ENCODE measurements around the gene FANK1.
"Not testable (repeated sequence)": the region's sequence is repeated elsewhere in the genome, so short reads cannot be mapped to it uniquely, and the experiment has no call there.

Gene FANK1

DNA sequence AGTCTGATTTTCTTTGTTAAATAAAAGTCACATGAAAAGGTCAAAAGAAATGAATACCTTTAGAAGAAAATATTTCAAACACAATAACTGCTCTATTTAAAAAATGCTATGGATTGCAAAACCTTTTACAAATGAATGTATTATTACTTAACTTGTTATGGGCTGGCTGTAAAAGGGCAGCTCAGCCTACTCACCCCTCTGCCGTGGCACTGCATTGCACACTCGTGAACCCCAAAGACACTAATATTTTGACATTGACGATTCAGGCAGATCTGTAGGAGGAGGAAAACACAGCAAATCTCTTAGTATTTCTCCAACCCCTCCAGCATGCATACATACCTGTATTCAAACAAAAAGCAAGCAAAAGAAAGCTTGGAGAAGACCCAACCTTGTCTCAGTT, 149.5 kb downstream of the FANK1 start:
- TF ChIP-seq CTCF (IDR thresholded peaks at IDR 0.05; ENCODE audit: insufficient read depth, low read depth, low read length, missing control alignments) = no peak
- DNase-seq (ENCODE audit: low read depth) = no peak

DNA sequence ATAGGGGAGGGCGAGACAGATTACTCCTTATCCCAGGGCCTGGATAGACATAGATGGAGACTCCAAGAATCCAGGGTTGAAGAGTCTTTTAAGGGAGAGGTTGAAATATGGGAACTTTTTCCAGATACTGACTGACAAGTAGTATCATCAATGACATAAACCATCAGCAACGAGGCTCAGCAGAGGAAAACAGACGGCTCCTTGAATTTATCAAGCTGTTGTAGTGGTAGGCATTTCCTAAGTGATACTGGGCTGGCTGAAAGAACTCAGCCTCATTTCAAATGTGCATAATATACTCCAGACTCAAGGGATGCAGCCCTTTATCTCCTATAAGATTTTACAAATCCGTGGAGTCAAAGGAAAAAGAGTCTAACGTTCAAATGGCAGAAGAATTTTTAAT, 150.5 kb downstream of the FANK1 start:
- no peak overlapping the region for H3K4me3 ChIP-seq (ENCODE audit: low read length)
- no peak for TF ChIP-seq CTCF (IDR thresholded peaks at IDR 0.05; ENCODE audit: insufficient read depth, low read depth, low read length, missing control alignments)
- no peak for DNase-seq (ENCODE audit: low read depth)

More for the DNA sequence above, 149.5 kb downstream of the FANK1 start:
- no peak overlapping the region for H3K4me3 ChIP-seq (ENCODE audit: low read length)

GRCh38 chr10:126047749-126048148, 151.4 kb downstream of the FANK1 start:
- DNase-seq (ENCODE audit: low read depth); H3K4me3 ChIP-seq (ENCODE audit: low read length): not testable (repeated sequence)

DNA sequence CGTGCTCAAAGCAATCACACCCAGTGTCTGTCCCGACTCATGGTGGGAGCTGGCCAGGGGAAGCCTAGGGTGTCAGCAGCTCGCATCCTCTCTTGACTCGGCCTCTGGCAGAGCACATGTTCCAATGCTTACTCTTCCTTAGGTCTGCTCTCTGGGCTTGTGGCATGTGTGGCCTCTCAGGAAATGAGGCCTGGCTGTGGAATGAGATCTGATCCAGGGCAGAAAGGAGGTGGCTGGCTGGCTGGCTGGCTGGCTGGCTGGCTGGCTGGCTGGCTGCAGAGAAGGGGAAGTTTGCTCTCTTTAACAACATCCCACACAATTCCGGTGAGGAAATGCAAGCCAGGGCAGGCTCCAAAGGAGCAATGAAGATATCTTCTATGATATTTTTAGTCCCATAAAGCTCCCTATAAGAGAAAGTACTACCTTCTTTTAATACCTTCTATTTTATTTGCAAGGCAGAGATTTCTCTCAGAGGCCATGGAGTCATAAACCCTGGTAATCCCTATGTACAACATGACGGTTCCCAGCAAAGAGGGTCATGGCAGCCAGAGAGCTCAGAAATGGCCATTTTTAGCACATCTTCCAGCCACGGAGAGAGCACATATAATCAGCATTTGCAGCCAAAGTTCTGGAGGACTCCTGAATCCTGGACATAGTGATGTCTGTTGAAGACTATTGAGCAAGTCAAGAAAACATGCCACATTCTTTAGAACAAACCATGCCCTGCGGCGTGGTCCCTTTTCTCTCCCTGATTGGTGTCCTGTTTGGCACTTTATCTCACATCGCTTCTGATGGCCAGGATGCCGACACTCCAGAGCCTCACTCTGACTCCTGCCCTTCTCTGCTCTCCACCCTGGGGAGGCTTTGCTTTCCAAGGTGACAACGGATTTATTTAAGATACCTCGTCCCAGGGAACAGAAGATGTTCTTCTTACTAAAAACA, 153.7 kb downstream of the FANK1 start:
- no peak overlapping the region for H3K4me3 ChIP-seq (ENCODE audit: low read length)
- no peak for TF ChIP-seq CTCF (IDR thresholded peaks at IDR 0.05; ENCODE audit: insufficient read depth, low read depth, low read length, missing control alignments)
- peak; percentile 80 for DNase-seq (ENCODE audit: low read depth)

DNA sequence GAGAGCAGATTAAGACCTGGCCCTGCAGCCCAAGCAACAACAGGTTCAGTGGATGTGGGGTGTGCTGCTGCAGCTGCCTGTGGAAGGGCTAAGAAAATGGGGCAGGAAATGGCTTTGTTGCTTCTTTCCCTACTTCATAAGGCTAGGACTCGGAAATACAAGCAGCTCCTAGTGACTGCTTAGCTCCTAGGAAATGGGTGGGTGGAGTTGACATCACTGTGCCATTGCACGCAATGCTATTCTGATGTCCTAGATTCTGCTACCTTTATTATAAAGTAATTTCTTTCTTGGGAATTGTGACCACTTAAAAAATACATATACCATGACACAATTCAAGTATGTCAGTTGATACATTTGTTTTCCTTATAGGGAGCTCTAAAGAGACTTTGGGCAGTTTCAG, 155.8 kb downstream of the FANK1 start:
- H3K4me3 ChIP-seq (ENCODE audit: low read length) = no peak overlapping the region
- no peak for TF ChIP-seq CTCF (IDR thresholded peaks at IDR 0.05; ENCODE audit: insufficient read depth, low read depth, low read length, missing control alignments)
- no peak for DNase-seq (ENCODE audit: low read depth)

GRCh38 chr10:126054191-126054590, 157.8 kb downstream of the FANK1 start:
- TF ChIP-seq CTCF (IDR thresholded peaks at IDR 0.05; ENCODE audit: insufficient read depth, low read depth, low read length, missing control alignments) = no peak
- DNase-seq (ENCODE audit: low read depth) = no peak
- no peak overlapping the region for H3K4me3 ChIP-seq (ENCODE audit: low read length)

DNA sequence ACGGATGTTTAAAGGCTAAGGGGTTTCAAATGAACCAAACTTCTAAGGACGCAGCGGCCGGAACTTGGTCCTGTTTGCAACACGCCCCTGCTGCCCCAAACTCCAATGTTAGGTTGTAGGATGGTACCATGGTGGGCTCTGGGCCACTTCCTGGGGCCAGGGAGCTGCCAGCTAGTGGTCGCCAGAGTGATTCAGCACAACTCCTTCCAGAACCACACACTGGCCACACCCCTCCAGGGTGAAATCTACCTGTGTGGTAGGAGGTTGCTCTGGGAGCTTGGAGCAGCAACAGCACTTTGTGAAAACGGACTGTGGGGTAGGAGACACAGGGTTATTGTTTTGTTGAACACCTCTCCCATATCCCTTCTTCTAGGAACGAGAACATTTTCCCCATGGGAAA, 161.1 kb downstream of the FANK1 start:
- peak; percentile 28 for DNase-seq (ENCODE audit: low read depth)
- H3K4me3 ChIP-seq (ENCODE audit: low read length) = no peak overlapping the region
- no peak for TF ChIP-seq CTCF (IDR thresholded peaks at IDR 0.05; ENCODE audit: insufficient read depth, low read depth, low read length, missing control alignments)

Data from epithelial cell of esophagus (primary cell).